ENCODE results near the gene TBC1D5. TPM values are rescaled to one million over a fixed set of nuclear protein-coding genes. Genes with fewer than 3 reads are reported as not detected.

TBC1D5 gene
- total RNA-seq, 1 experiment from 2014 or later = 26.1 TPM

GRCh38 chr3:17154941-17155340 is 587.5 kb downstream of the TBC1D5 start:
- no peak for ATAC-seq
- peaks cover 16% of the 10 kb centered on the region for H3K9me3 Mint-ChIP-seq
- no peak for DNase-seq (ENCODE audit: low spot score)
- no peaks in the 10 kb centered on the region for H3K4me1 Mint-ChIP-seq
- ChIA-PET POLR2A (no interaction called here), CTCF (interaction anchor here (0.8 kb wide), 1 partner anchor 271 kb away, joined by 3 read pairs; no protein-coding TSS in a partner anchor)
- TF ChIP-seq TCF7 (CRISPR knock-in tag; IDR thresholded peaks at IDR 0.05; ENCODE audit: low read depth) = no peak
- TF ChIP-seq ZNF671 (CRISPR knock-in tag; IDR thresholded peaks at IDR 0.05) = no peak
- no peak for TF ChIP-seq JUN (CRISPR knock-in tag; IDR thresholded peaks at IDR 0.05)
- no peak for TF ChIP-seq ZNF423 (CRISPR knock-in tag; IDR thresholded peaks at IDR 0.05)
- no peak for TF ChIP-seq TEAD4 (CRISPR knock-in tag; IDR thresholded peaks at IDR 0.05)
- no peak for TF ChIP-seq IRF2 (CRISPR knock-in tag; IDR thresholded peaks at IDR 0.05; ENCODE audit: borderline replicate concordance, low read depth)
- TF ChIP-seq ARID4B (CRISPR knock-in tag; IDR thresholded peaks at IDR 0.05; ENCODE audit: borderline replicate concordance) = no peak
- TF ChIP-seq SMAD4 (CRISPR knock-in tag; IDR thresholded peaks at IDR 0.05) = no peak
- TF ChIP-seq, protein P1, sequence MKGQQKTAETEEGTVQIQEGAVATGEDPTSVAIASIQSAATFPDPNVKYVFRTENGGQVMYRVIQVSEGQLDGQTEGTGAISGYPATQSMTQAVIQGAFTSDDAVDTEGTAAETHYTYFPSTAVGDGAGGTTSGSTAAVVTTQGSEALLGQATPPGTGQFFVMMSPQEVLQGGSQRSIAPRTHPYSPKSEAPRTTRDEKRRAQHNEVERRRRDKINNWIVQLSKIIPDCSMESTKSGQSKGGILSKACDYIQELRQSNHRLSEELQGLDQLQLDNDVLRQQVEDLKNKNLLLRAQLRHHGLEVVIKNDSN (CRISPR knock-in tag; IDR thresholded peaks at IDR 0.05) = no peak
- no peak for TF ChIP-seq MAX (CRISPR knock-in tag; IDR thresholded peaks at IDR 0.05)
- TF ChIP-seq, protein P2, sequence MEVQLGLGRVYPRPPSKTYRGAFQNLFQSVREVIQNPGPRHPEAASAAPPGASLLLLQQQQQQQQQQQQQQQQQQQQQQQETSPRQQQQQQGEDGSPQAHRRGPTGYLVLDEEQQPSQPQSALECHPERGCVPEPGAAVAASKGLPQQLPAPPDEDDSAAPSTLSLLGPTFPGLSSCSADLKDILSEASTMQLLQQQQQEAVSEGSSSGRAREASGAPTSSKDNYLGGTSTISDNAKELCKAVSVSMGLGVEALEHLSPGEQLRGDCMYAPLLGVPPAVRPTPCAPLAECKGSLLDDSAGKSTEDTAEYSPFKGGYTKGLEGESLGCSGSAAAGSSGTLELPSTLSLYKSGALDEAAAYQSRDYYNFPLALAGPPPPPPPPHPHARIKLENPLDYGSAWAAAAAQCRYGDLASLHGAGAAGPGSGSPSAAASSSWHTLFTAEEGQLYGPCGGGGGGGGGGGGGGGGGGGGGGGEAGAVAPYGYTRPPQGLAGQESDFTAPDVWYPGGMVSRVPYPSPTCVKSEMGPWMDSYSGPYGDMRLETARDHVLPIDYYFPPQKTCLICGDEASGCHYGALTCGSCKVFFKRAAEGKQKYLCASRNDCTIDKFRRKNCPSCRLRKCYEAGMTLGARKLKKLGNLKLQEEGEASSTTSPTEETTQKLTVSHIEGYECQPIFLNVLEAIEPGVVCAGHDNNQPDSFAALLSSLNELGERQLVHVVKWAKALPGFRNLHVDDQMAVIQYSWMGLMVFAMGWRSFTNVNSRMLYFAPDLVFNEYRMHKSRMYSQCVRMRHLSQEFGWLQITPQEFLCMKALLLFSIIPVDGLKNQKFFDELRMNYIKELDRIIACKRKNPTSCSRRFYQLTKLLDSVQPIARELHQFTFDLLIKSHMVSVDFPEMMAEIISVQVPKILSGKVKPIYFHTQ (CRISPR knock-in tag; IDR thresholded peaks at IDR 0.05) = no peak
- TF ChIP-seq, protein P3, sequence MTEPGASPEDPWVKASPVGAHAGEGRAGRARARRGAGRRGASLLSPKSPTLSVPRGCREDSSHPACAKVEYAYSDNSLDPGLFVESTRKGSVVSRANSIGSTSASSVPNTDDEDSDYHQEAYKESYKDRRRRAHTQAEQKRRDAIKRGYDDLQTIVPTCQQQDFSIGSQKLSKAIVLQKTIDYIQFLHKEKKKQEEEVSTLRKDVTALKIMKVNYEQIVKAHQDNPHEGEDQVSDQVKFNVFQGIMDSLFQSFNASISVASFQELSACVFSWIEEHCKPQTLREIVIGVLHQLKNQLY (CRISPR knock-in tag; IDR thresholded peaks at IDR 0.05) = no peak
- TF ChIP-seq ZNF121 (CRISPR knock-in tag; IDR thresholded peaks at IDR 0.05) = no peak
- TF ChIP-seq GABPB1 (CRISPR knock-in tag; IDR thresholded peaks at IDR 0.05) = no peak
- H3K27me3 Mint-ChIP-seq (ENCODE audit: low read depth) = no peaks in the 10 kb centered on the region
- H3K36me3 Mint-ChIP-seq = peaks cover 15% of the 10 kb centered on the region
- H3K4me3 Mint-ChIP-seq = no peak overlapping the region
- H3K27ac Mint-ChIP-seq = no peak overlapping the region

DNA sequence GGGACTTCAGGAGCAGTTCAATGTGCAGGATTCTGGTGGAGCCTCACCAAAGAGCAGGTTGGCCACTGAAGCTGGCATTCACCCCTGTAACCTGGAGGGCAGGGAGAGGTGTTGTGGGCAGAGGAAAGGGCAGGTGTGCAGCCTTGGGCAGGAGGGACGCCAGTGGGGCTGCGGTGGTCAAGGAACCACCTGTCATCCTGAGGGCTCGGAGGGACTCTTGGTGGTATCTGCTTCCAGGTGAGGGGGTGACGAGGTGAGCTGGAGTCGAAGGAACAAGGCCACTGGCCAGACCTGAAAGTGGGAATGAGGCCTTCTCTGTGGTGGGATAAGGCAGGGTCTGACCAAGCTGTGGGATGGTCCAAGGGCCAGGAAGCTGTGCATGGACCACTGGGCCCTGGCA is 588.2 kb downstream of the TBC1D5 start:
- peaks cover 15% of the 10 kb centered on the region for H3K36me3 Mint-ChIP-seq
- TF ChIP-seq CREM (CRISPR knock-in tag; IDR thresholded peaks at IDR 0.05) (no peak), ZNF219 (CRISPR knock-in tag; IDR thresholded peaks at IDR 0.05; ENCODE audit: borderline replicate concordance) (no peak), ESRRA (CRISPR knock-in tag; IDR thresholded peaks at IDR 0.05; ENCODE audit: borderline replicate concordance) (no peak), TEAD4 (CRISPR knock-in tag; IDR thresholded peaks at IDR 0.05) (no peak), GTF2I (CRISPR knock-in tag; conservative IDR thresholded peaks at IDR 0.05) (no peak), GRHL2 (CRISPR knock-in tag; IDR thresholded peaks at IDR 0.05; ENCODE audit: insufficient replicate concordance, severe bottlenecking) (no peak), TCF7 (CRISPR knock-in tag; IDR thresholded peaks at IDR 0.05; ENCODE audit: low read depth) (no peak), OVOL2 (CRISPR knock-in tag; IDR thresholded peaks at IDR 0.05; ENCODE audit: borderline replicate concordance) (no peak), TP53 (CRISPR knock-in tag; IDR thresholded peaks at IDR 0.05) (no peak)
- TF ChIP-seq, protein P4, sequence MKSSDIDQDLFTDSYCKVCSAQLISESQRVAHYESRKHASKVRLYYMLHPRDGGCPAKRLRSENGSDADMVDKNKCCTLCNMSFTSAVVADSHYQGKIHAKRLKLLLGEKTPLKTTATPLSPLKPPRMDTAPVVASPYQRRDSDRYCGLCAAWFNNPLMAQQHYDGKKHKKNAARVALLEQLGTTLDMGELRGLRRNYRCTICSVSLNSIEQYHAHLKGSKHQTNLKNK (CRISPR knock-in tag; IDR thresholded peaks at IDR 0.05) = no peak
- H3K4me3 Mint-ChIP-seq = no peak overlapping the region
- H3K4me1 Mint-ChIP-seq = no peaks in the 10 kb centered on the region
- CTCF ChIA-PET = interaction anchor here (0.8 kb wide), 1 partner anchor 271 kb away, joined by 3 read pairs; no protein-coding TSS in a partner anchor
- no peak overlapping the region for H3K27ac Mint-ChIP-seq
- POLR2A ChIA-PET = no interaction called here
- peaks cover 16% of the 10 kb centered on the region for H3K9me3 Mint-ChIP-seq
- ATAC-seq (no peak), DNase-seq (ENCODE audit: low spot score) (no peak)
- H3K27me3 Mint-ChIP-seq (ENCODE audit: low read depth) = no peaks in the 10 kb centered on the region

All from WTC11 (cell line).